Coronary artery (tissue), 2 donors: Measurements from ENCODE around the gene NIP7.

Source experiments
- DNase-seq: peaks from one replicate; pipeline ENCODE4 v3.0.0-alpha.2; 2017; ENCODE audit warnings: low spot score
- H3K27ac ChIP-seq, 2 donors: fragments of 200-600 bp; sonication (generic); one replicate each; pipeline ENCODE4 v1.5.1; 2016 to 2019
- H3K4me3 ChIP-seq: fragments of 200-600 bp; sonication (generic); 2 replicates; pipeline ENCODE4 v1.5.1; 2016; ENCODE audit warnings: mild to moderate bottlenecking, moderate library complexity
- CTCF ChIP-seq: fragments of 200-600 bp; sonication (generic); IDR thresholded peaks from one replicate; pipeline ENCODE4 v1.5.1; 2019; ENCODE audit warnings: antibody characterized with exemption

The NIP7 gene

GRCh38 chr16:69363281-69363717, 23.7 kb downstream of the NIP7 start:
- Histone ChIP-seq H3K4me3 (no peak overlapping the region), H3K27ac (no peak overlapping the region)
- DNase-seq = no peak
- TF ChIP-seq CTCF = no peak

GRCh38 chr16:69364088-69364487, 24.5 kb downstream of the NIP7 start:
- Histone ChIP-seq H3K4me3 (no peak overlapping the region), H3K27ac (no peak overlapping the region)
- TF ChIP-seq CTCF = no peak
- DNase-seq = no peak

- no peak overlapping the region for H3K4me3 ChIP-seq
- no peak for TF ChIP-seq CTCF
- H3K27ac ChIP-seq = no peak overlapping the region
- no peak for DNase-seq
Observed at GRCh38 chr16:69365901-69366300, 26.3 kb downstream of the NIP7 start.

GRCh38 chr16:69366431-69366830, 26.9 kb downstream of the NIP7 start:
- no peak for DNase-seq
- no peak for TF ChIP-seq CTCF
- Histone ChIP-seq H3K4me3 (no peak overlapping the region), H3K27ac (no peak overlapping the region)

GRCh38 chr16:69367980-69368379, 28.4 kb downstream of the NIP7 start:
- no peak for DNase-seq
- Histone ChIP-seq H3K27ac (no peak overlapping the region), H3K4me3 (no peak overlapping the region)
- no peak for TF ChIP-seq CTCF

- no peak for DNase-seq
- Histone ChIP-seq H3K4me3 (no peak overlapping the region), H3K27ac (no peak overlapping the region)
- TF ChIP-seq CTCF = no peak
Observed at GRCh38 chr16:69368866-69369265, 29.3 kb downstream of the NIP7 start.

- TF ChIP-seq CTCF = no peak
- peak; percentile 40 for DNase-seq
- Histone ChIP-seq H3K4me3 (no peak overlapping the region), H3K27ac (no peak overlapping the region)
Observed at GRCh38 chr16:69371564-69371963, 32.0 kb downstream of the NIP7 start.
